Activated T-helper 17 cell treated with anti-CD3 and anti-CD28 coated beads, Interleukin-2, amount 50 U/mL, for 72 hours (primary cell): ENCODE measurements around the gene SLC9B2. TPM values are rescaled to one million over a fixed set of nuclear protein-coding genes. Genes with fewer than 3 reads are reported as not detected.

Experiments used
- ATAC-seq: fragments of 150-1000 bp; cut with Tn5 transposase; replicated peaks from 2 replicates; pipeline ENCODE4 v1.10.0; 2021; ENCODE audit warnings: mild to moderate bottlenecking, moderate library complexity
- H3K27ac Mint-ChIP-seq: one replicate; pipeline ENCODE4 v1.8.0; 2022; ENCODE audit warnings: mixed read lengths
- H3K27me3 Mint-ChIP-seq: one replicate; pipeline ENCODE4 v1.8.0; 2022; ENCODE audit warnings: mixed read lengths
- H3K36me3 Mint-ChIP-seq: one replicate; pipeline ENCODE4 v1.8.0; 2022; ENCODE audit warnings: low read depth, mild to moderate bottlenecking, mixed read lengths
- H3K4me1 Mint-ChIP-seq: one replicate; pipeline ENCODE4 v1.8.0; 2022; ENCODE audit warnings: mixed read lengths
- H3K4me3 Mint-ChIP-seq: one replicate; pipeline ENCODE4 v1.8.0; 2022; ENCODE audit warnings: mild to moderate bottlenecking, mixed read lengths
- H3K9me3 Mint-ChIP-seq: one replicate; pipeline ENCODE4 v1.8.0; 2022; ENCODE audit warnings: mixed read lengths
- total RNA-seq, 2 donors: library from RNA; stranded (reverse); gene quantifications; one replicate each; pipeline ENCODE4 v1.2.3, GENCODE V29; 2022

SLC9B2 gene, protein sequence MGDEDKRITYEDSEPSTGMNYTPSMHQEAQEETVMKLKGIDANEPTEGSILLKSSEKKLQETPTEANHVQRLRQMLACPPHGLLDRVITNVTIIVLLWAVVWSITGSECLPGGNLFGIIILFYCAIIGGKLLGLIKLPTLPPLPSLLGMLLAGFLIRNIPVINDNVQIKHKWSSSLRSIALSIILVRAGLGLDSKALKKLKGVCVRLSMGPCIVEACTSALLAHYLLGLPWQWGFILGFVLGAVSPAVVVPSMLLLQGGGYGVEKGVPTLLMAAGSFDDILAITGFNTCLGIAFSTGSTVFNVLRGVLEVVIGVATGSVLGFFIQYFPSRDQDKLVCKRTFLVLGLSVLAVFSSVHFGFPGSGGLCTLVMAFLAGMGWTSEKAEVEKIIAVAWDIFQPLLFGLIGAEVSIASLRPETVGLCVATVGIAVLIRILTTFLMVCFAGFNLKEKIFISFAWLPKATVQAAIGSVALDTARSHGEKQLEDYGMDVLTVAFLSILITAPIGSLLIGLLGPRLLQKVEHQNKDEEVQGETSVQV
- total RNA-seq = 10 to 100 TPM; 26.0 to 36.5 TPM

DNA sequence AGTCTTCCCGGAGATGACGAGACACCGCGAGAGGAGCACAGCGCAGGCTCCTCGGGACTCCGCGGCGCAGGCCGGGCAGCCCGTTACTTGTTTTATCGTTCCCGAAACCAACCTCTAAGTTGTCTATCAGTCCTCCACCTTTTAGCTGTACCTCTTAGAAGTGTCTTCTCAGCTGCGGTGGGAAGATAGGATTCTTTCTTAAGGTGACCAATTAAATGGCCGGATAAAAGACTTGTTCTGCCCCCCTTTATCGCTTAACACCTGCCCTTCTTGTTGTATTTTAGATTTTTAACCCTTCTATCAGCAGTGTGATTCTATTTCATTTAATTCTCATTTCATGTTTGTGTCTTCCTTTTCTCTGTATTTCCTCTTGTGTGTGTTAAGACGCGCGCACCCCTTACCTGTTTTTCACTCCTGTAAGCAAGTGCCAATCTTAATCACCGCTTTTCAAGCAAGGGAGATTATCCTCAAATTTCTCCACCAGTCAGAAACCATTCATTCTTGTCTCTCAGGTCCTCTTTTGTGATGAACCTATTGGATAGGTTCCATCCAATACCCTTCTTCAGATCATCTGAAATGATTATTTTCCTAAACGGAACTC, at the start of gene SLC9B2:
Gene SLC9B2 (minus strand): TSS at position 15 of the 601 bp plus-strand sequence. CDS start 9,211 bp downstream, outside the sequence.
- Mint-ChIP-seq H3K27me3 (no peaks in the 10 kb centered on the region), H3K4me1 (peaks cover 12% of the 10 kb centered on the region), H3K9me3 (no peaks in the 10 kb centered on the region)

DNA sequence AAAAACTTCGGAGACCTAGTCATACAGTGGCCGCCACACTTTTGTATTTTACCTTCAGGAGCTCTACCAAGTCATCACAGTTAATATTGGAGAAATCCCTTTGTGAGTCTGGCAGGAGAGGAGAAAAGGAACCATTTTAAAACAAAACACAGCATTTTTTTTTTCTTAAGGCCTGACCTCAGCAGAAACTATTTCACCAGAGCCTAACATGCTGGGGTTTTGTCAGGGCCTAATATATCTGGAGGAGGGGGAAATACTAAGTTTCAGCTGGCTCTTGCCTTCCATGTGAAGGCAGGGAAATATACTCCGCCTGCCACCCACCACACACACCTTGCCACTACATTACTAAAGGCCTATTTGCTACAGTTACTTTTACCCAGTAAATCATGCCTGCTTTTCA, 49.6 kb upstream of the SLC9B2 start:
- no peak overlapping the region for H3K4me3 Mint-ChIP-seq

More for the DNA sequence above, at the start of gene SLC9B2:
- Mint-ChIP-seq H3K27ac (peak within 1 kb of the TSS; percentile 95), H3K36me3 (peaks cover 42% of the 10 kb centered on the region), H3K4me3 (peak within 1 kb of the TSS; percentile 89)
- ATAC-seq = peak; percentile 80

DNA sequence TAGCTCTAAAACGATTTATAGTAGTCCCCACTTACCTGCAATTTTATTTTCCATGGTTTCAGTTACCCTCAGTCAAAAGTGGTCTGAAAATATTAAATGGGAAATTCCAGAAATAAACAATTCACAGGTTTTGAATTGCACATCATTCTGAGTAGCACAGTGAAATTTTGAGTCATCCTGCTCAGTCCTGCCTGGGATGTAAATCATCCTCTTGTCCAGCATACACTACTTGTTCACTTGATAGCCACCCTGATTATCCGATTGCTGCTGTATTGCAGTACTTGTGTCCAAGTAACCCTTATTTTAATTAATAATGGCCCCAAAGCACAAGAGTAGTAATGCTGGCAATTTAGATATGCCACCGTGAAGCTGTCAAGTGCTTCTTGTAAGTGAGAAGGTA, 46.6 kb upstream of the SLC9B2 start:
- Mint-ChIP-seq H3K4me1 (no peaks in the 10 kb centered on the region), H3K27me3 (no peaks in the 10 kb centered on the region), H3K9me3 (peaks cover 7% of the 10 kb centered on the region), H3K27ac (no peak overlapping the region), H3K36me3 (no peaks in the 10 kb centered on the region), H3K4me3 (no peak overlapping the region)
- no peak for ATAC-seq

More for the DNA sequence above, 49.6 kb upstream of the SLC9B2 start:
- no peak for ATAC-seq
- no peaks in the 10 kb centered on the region for H3K36me3 Mint-ChIP-seq
- H3K27ac Mint-ChIP-seq = no peak overlapping the region
- no peaks in the 10 kb centered on the region for H3K27me3 Mint-ChIP-seq
- peaks cover 12% of the 10 kb centered on the region for H3K9me3 Mint-ChIP-seq
- H3K4me1 Mint-ChIP-seq = no peaks in the 10 kb centered on the region

DNA sequence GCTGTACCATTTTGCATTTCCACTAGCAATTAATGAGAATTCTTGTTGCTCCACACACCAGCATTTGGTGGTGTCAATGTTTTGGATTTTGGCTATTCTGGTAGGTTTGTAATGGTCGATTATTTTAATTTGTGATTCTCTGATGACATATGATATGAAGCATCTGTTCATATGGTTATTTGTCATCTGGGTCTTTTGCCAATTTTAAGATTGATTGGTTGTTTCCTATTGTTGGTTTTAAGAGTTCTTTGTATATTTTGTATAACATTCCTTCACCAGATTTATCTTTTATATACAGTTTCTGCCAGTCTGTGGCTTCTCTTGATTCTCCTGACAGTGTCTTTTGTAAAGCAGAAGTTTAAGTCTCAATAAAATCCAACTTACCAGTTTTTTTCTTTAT, 41.6 kb upstream of the SLC9B2 start:
- Mint-ChIP-seq H3K4me3 (no peak overlapping the region), H3K27me3 (no peaks in the 10 kb centered on the region), H3K9me3 (no peaks in the 10 kb centered on the region), H3K36me3 (no peaks in the 10 kb centered on the region), H3K27ac (no peak overlapping the region), H3K4me1 (no peaks in the 10 kb centered on the region)
- no peak for ATAC-seq

DNA sequence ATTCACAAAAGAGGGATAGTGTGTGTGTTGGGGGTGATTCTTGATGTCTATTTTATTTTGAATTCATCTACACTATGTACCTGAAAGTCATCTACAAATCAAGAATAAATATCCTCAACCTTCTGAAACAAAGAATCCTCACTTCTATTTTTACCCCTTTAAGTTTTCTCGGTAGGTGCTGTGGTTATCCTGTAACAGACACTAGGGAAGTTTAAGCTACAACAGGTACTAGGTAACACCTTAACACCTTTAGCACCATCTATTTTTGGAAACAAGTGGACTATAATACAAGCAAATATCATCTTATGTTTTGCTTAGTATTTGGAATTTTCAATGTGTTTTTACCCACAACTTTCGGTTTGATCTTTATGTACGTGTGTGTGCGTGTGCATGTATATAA, 35.0 kb upstream of the SLC9B2 start:
- no peaks in the 10 kb centered on the region for H3K27me3 Mint-ChIP-seq
- no peaks in the 10 kb centered on the region for H3K9me3 Mint-ChIP-seq
- no peak for ATAC-seq
- no peaks in the 10 kb centered on the region for H3K4me1 Mint-ChIP-seq
- no peaks in the 10 kb centered on the region for H3K36me3 Mint-ChIP-seq
- no peak overlapping the region for H3K4me3 Mint-ChIP-seq
- no peak overlapping the region for H3K27ac Mint-ChIP-seq

DNA sequence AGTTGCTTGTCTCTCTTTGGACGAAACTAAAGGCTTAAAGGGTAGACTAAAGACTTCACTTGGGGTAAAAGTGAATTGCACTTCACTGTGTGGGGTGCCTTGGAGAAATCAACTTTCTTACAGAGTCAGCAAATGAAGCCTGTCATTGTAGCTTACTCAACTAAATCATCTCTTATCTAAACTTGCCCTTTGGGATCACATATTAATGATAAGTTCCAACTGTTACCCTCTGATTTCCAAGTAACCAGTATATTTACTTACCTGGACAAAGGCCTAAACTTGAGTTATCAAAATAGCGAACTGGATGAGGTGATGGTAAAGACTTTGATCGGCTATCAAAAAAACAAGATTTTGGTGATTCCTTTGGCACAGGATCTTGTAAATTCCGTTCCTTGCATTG, 32.0 kb upstream of the SLC9B2 start:
- Mint-ChIP-seq H3K36me3 (no peaks in the 10 kb centered on the region), H3K4me1 (no peaks in the 10 kb centered on the region), H3K9me3 (no peaks in the 10 kb centered on the region)

DNA sequence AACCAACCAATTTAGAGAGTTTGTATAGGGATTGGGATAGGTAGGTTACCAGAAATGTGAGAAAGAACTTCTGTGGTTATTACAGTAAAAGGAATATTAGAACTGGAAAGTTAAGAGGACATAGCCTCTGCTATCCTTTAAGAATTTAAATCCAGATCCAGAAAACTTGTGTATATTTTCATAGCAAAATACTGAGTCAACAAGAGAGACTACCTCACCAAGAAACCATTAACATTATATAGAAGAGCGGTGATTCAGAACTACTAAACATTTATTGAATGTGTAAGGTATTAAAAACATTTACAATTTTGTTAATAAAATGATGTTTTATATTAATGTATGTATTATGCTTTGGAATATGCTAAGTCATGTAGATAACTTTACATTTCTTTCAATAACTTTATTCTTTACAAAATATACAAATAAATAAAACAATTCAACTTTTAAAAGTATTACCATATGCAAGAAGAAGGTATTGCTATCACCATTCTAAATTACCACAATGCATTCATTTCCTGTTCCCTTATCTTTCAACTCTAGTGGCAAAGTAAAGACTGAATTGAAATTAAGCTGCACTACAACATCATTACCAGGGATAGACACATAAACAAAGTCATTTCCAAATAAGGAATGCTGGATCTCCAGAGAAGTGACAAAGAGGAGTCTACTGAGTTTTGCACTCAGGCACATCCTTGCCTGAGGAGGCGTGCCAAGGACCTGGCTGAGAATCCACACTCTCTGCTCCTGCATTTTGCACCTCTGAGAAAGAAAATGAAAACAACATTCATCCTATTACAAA, 29.2 kb upstream of the SLC9B2 start:
- Mint-ChIP-seq H3K27me3 (no peaks in the 10 kb centered on the region), H3K4me3 (no peak overlapping the region), H3K9me3 (no peaks in the 10 kb centered on the region), H3K27ac (no peak overlapping the region), H3K36me3 (no peaks in the 10 kb centered on the region), H3K4me1 (no peaks in the 10 kb centered on the region)
- no peak for ATAC-seq

More for the DNA sequence above, 32.0 kb upstream of the SLC9B2 start:
- no peak overlapping the region for H3K27ac Mint-ChIP-seq
- H3K27me3 Mint-ChIP-seq = no peaks in the 10 kb centered on the region
- H3K4me3 Mint-ChIP-seq = no peak overlapping the region
- ATAC-seq = no peak

DNA sequence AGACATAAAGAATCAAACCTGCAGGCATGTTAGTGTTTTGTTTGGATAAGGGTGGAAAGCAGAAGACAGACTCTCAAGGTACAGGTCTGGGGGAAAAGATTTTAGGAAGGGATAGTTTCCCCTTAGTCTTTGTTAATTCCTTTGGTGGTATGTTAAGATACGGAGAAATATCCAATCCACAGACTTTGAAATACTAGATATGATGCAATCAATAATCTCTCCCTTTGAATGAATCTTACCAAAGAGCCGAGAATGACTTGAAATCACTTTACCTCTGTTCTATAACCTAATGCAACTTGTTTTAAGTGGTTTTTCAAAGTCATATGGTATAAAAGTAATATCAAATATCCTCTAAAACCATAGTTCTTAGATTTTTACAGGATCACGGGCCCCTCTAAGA, 28.3 kb upstream of the SLC9B2 start:
- no peak overlapping the region for H3K27ac Mint-ChIP-seq
- H3K36me3 Mint-ChIP-seq = no peaks in the 10 kb centered on the region
- ATAC-seq = no peak
- no peaks in the 10 kb centered on the region for H3K4me1 Mint-ChIP-seq
- no peak overlapping the region for H3K4me3 Mint-ChIP-seq
- no peaks in the 10 kb centered on the region for H3K27me3 Mint-ChIP-seq
- H3K9me3 Mint-ChIP-seq = no peaks in the 10 kb centered on the region

DNA sequence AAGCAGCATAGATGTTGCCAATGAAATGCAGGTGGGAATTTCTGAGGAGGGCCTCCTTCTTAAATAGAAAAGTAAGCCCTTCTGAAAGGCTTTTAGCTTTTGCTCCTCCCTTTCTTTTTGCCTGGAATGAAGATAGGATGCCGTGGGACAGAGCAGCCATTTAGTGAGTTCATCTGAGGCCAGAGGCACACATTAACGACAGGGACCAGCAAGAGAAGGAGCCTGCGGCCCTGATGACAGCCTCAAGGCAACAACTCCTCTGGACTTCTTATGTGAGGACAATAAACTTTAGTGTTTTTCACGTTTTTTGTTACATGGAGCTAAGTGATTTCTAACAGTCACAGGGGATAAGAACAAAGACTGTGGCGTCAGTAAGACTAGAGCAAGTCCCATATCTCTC, 24.1 kb upstream of the SLC9B2 start:
- no peak overlapping the region for H3K4me3 Mint-ChIP-seq
- H3K9me3 Mint-ChIP-seq = no peaks in the 10 kb centered on the region
- no peaks in the 10 kb centered on the region for H3K27me3 Mint-ChIP-seq
- no peaks in the 10 kb centered on the region for H3K36me3 Mint-ChIP-seq
- no peak overlapping the region for H3K27ac Mint-ChIP-seq
- H3K4me1 Mint-ChIP-seq = peaks cover 9% of the 10 kb centered on the region
- ATAC-seq = no peak

DNA sequence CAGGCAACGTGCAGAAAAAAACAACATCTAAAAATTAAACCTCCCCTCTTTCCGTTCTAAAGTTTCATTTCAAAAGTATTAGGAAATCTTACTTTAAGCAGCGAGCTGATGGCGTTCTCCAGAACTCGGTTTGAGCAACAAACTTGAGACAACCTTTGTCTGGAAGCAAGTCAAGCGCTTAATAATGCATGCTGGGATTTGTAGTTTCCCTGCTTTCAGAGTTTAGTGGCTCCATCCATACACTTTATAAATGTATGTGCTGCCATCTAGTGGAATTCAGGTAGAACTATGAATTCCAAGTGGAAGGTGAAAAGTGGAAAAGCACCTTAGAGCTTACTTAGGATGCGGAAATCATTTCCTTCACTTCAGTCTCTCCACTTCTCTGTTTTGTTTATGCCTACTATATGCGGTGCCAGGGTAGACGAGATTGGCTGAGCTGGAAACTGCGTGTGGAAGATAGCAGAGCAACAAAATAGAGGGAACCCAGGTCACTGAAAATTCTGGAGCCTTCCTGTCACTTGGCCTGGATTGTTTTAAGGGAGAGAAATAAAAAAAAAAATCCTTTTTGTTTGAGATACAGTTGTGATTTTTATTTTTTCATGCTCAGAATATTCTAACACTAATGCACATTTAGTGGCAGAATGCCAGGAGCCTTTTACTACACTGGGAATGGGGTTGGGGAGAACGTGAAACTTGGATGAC, 23.3 kb upstream of the SLC9B2 start, which contains the start of gene BDH2:
Gene BDH2 (minus strand): TSS at position 144 of the 702 bp plus-strand sequence. CDS start 3,580 bp downstream, outside the sequence.
- ATAC-seq = peak; percentile 98
- Mint-ChIP-seq H3K27ac (peak within 1 kb of the TSS; percentile 92), H3K27me3 (no peaks in the 10 kb centered on the region), H3K4me1 (peaks cover 9% of the 10 kb centered on the region), H3K36me3 (no peaks in the 10 kb centered on the region), H3K9me3 (no peaks in the 10 kb centered on the region), H3K4me3 (peak within 1 kb of the TSS; percentile 88)

DNA sequence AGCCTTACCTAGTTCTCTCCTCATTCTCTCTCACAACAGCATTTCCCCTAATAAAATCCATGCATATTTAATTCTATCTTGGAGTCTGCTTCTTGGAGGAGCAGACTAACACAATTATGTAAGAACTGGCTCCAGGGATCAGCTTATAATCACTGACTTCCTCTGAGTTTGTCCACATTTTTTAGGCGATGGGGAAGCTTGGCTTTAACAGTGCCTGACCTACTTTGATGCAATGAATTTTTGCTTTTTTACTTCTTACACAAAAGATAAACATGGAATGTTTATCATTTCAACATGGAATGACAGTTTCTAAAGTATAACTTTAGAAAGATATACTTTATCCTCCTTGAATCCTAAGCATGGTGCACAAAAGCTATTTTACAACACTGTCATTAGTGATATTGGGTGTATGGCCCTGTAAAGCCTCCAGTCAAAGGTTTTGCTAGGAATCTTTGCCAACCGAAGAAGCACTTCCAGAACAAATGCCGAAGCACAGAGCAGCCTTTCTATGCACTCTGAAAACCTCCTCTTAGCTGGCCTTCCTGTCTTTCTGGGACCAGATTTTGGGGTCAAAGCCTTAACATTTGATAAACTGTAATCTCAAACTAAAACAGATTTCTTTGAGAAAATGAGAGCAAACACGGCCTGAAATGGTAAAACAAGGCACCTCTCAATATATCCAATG, 22.3 kb upstream of the SLC9B2 start:
- H3K4me3 Mint-ChIP-seq = peak overlapping the region; percentile 88

DNA sequence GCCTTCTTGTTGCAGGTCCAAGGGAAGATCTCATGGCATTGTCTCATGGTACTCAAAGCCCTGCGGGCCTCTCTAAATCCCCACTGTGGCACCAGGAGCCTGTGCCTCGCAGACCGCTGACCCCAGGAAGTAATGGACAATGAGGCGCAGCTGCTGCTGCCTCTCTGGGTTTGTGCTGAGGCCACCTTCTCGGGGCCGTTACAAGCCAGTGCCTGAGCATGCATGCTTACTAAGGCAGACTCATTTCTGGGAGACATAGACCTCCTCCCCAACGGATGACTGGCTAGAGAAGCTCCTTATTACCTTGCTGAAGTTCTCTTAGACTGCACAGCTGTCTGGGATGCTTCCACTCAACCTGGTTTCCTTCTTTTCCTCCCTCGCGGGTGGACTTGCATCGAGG, 21.8 kb upstream of the SLC9B2 start:
- H3K27ac Mint-ChIP-seq = no peak overlapping the region
- no peaks in the 10 kb centered on the region for H3K27me3 Mint-ChIP-seq
- ATAC-seq = no peak
- H3K4me1 Mint-ChIP-seq = peaks cover 9% of the 10 kb centered on the region
- no peaks in the 10 kb centered on the region for H3K9me3 Mint-ChIP-seq
- no peaks in the 10 kb centered on the region for H3K36me3 Mint-ChIP-seq
- peak overlapping the region; percentile 88 for H3K4me3 Mint-ChIP-seq

More for the DNA sequence above, 22.3 kb upstream of the SLC9B2 start:
- Mint-ChIP-seq H3K4me1 (peaks cover 9% of the 10 kb centered on the region), H3K27me3 (no peaks in the 10 kb centered on the region), H3K9me3 (no peaks in the 10 kb centered on the region), H3K36me3 (no peaks in the 10 kb centered on the region), H3K27ac (peak overlapping the region; percentile 92)
- ATAC-seq = no peak

DNA sequence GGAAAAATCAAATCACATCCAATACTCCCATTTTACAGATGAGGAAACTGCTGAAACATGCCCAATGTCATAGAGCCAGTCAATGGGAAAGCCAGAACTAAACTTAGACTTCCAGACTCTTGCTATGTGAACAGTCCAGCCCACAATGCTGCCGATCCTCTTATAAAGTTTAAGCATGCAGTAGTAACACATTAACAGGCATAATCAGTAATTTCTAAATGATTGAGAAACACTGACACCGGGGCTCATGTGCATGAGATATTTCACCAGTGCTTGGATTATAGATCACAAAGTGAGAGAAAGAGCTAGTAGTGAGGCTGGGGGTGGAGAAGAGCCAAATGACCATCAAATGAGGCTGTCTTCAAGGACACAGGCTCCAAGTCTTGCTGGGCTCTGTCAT, 20.6 kb upstream of the SLC9B2 start:
- no peak overlapping the region for H3K4me3 Mint-ChIP-seq
- H3K27me3 Mint-ChIP-seq = no peaks in the 10 kb centered on the region
- H3K4me1 Mint-ChIP-seq = peaks cover 9% of the 10 kb centered on the region

More for the DNA sequence above, 20.6 kb upstream of the SLC9B2 start:
- H3K36me3 Mint-ChIP-seq = no peaks in the 10 kb centered on the region
- no peak overlapping the region for H3K27ac Mint-ChIP-seq
- H3K9me3 Mint-ChIP-seq = no peaks in the 10 kb centered on the region
- no peak for ATAC-seq
